ENCODE measurements around the gene MMP24.

The MMP24 gene

DNA sequence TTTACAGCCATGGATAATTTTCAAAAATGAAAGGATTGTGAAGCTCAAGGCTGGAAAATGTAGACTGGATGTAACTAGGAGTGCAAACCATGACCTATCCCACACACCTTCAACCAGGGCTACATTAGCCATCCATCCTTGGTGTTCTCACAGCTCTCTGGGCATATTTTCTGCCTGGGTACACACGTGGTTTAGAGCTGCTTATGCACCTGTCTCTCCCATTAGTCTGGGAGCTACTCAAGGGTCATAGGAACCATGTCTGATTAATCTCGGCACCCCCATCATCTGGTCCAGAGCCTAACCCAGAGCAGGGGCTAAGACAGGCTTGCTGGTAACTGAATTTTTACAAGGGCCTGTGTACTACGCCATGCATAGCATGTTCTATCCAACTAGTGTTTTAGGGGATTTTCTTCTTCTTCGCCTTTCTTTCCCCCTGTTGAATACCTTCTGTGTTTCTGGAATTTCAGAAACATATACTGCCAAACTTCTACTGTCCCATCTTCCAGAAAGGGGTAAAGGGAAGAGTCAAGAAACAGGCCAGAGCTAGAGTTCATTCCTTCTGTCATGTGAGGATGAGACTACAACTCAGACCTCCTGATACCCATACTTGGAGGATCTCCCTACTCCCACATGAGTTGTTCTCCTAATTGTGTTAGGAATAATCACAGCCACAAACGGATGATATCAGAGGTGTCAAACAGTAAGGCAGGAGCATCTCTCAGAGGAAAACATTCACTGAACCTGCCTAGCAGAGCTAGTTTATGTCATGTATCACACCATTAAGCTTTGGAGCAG lies 91.1 kb downstream of the MMP24 start:
- peak overlapping the region; percentile 58; the same call in 1 of the 2 replicates for H3K27ac ChIP-seq

DNA sequence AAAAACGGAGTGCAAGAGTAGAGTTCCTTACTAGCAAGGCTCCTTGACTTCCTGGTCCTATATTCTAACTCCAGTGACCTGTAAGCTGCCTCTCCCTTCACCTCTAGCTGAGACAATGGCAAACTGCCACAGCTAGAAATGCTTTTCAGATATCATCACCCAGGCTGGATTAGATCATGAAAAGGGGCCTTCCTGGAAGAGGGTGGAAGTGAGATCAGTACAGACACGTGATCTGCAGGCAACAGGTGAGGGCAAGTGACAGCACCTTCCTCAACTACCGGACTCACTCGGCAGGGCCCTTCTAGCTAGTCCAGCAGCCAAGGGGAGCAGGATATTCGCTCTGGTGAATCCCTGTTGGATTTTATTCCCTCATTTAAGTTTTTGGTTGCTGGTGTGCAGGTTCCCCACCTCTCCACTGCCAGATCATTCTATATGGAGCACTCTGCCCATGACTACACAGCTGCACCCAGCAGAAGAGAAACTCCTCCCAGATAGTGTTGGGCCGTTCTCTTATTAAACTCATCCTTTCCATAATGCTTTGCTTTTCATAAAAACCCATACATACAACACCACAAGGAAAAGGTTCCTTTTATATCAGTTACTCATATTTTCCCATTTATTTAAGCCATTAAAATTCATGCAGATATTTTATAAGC lies 92.1 kb downstream of the MMP24 start:
- TF ChIP-seq, protein P1, sequence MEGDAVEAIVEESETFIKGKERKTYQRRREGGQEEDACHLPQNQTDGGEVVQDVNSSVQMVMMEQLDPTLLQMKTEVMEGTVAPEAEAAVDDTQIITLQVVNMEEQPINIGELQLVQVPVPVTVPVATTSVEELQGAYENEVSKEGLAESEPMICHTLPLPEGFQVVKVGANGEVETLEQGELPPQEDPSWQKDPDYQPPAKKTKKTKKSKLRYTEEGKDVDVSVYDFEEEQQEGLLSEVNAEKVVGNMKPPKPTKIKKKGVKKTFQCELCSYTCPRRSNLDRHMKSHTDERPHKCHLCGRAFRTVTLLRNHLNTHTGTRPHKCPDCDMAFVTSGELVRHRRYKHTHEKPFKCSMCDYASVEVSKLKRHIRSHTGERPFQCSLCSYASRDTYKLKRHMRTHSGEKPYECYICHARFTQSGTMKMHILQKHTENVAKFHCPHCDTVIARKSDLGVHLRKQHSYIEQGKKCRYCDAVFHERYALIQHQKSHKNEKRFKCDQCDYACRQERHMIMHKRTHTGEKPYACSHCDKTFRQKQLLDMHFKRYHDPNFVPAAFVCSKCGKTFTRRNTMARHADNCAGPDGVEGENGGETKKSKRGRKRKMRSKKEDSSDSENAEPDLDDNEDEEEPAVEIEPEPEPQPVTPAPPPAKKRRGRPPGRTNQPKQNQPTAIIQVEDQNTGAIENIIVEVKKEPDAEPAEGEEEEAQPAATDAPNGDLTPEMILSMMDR (conservative IDR thresholded peaks at IDR 0.05; ENCODE audit: low read depth): no peak
- DNase-seq (ENCODE audit: low spot score): peak; percentile 99
- H3K27ac ChIP-seq: peak overlapping the region; percentile 85
- POLR2A ChIA-PET (ENCODE audit: low non-redundant PET): interaction anchor here (1.2 kb wide), 1 partner anchor 10 kb away, joined by 4 read pairs; no protein-coding TSS in a partner anchor
- CTCF ChIA-PET: interaction anchor here (0.5 to 3.8 kb wide), 6 partner anchors 11 to 129 kb away, joined by 3 to 20 read pairs (median 6); no protein-coding TSS in a partner anchor

More for the DNA sequence above, 91.1 kb downstream of the MMP24 start:
- DNase-seq (ENCODE audit: low spot score): no peak
- ChIA-PET CTCF (interaction anchor here (0.5 to 3.8 kb wide), 5 partner anchors 10 to 130 kb away, joined by 3 to 20 read pairs (median 7); no protein-coding TSS in a partner anchor), POLR2A (ENCODE audit: low non-redundant PET) (no interaction called here)
- TF ChIP-seq, protein P1 (conservative IDR thresholded peaks at IDR 0.05; ENCODE audit: low read depth): no peak

DNA sequence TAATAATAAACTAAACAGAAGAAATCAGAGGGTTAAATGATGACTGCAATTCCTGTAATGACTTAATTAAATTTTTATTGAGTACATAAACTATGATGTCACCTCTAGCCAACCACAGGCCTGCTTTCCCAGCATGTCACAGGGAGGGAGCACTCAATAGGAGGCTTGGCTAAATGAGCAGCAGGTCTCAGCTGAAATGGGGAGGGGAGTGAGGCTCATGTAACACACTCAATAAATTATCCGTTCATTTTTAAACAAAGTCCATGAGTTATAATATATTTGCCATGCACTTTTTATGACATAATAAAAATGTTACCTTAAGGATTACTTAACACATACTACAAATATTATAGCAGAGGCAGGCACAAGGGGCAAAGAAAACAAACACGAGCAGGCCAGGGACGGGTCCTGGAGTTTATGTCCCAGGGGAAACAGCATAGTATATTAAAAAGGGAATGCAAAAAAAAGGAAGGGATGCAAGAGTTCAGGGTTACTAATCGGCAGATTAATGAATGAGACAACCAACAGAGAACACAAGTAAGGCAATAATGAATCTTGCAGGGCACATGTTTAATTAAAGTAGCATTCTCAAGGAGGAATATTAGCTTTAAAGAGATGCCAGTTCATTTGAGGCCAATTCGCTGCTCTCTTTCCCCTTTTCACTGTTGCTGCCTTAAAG lies 92.8 kb downstream of the MMP24 start:
- ChIA-PET POLR2A (ENCODE audit: low non-redundant PET) (interaction anchor here (1.2 kb wide), 1 partner anchor 11 kb away, joined by 4 read pairs; no protein-coding TSS in a partner anchor), CTCF (interaction anchor here (1.2 to 3.8 kb wide), 3 partner anchors 10 to 50 kb away, joined by 3 to 20 read pairs (median 16); no protein-coding TSS in a partner anchor)
- DNase-seq (ENCODE audit: low spot score): peak; percentile 51
- TF ChIP-seq, protein P1 (conservative IDR thresholded peaks at IDR 0.05; ENCODE audit: low read depth): no peak
- peak overlapping the region; percentile 85 for H3K27ac ChIP-seq

DNA sequence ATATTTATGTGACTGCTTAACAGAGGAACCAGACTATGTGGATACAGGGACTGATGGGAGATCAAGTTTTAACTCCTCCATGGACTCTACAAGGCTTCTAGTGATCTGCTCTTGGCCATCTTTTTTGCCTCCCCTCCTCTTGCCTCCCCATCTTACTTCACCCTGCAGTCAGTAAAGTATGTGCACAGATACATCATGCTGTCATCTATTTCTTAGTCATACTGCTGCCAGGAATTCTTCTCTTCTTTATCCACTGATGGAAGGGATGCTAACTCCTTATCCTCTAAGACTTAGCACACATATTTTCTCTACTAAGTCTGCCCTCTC lies 93.3 kb downstream of the MMP24 start:
- POLR2A ChIA-PET (ENCODE audit: low non-redundant PET): no interaction called here
- TF ChIP-seq, protein P1 (conservative IDR thresholded peaks at IDR 0.05; ENCODE audit: low read depth): no peak
- CTCF ChIA-PET: interaction anchor here (0.7 to 3.8 kb wide), 3 partner anchors 10 to 521 kb away, joined by 3 to 16 read pairs (median 4); no protein-coding TSS in a partner anchor
- no peak overlapping the region for H3K27ac ChIP-seq
- peak; percentile 87 for DNase-seq (ENCODE audit: low spot score)

DNA sequence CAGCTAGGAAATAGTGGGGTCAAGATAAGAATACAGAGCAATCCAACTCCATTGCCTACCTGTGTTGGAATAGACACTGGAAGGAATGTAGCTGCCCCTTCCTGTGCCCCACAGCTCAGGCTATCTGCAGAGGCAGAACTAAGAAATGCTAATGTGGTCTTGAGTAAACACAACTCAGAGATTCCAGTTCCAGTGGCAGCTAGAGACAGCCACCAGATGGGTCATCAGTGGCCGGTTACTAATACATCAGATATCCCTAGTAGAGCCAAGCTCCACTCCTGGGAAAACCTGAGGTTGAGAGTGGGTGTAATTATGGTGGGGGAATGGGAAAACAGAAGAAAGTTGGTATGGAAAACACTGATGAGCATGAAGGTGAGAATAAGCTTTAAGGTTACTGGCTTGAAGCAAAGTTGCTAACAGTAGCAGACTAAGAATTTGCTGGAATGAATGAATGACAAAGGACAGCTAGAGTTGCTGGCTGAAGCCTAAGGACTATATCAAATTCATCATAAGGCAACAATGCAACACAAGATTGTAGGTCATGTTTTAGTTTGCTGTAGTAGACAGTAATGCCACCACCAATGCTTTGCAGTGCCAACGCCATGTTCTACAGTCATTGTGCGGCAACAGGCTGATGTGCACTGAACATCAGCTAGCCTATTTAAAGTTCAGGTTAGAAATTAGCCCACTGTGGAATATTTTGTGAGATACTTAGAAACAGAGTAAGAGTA lies 94.1 kb downstream of the MMP24 start:
- no peak for DNase-seq (ENCODE audit: low spot score)
- H3K27ac ChIP-seq: no peak overlapping the region
- ChIA-PET POLR2A (ENCODE audit: low non-redundant PET) (interaction anchor here (0.5 kb wide), 1 partner anchor 10 kb away, joined by 7 read pairs; no protein-coding TSS in a partner anchor), CTCF (interaction anchor here (0.6 to 3.8 kb wide), 4 partner anchors 9 to 521 kb away, joined by 3 to 16 read pairs (median 4); no protein-coding TSS in a partner anchor)
- TF ChIP-seq, protein P1 (conservative IDR thresholded peaks at IDR 0.05; ENCODE audit: low read depth): no peak

All from RWPE1 (cell line).